ENCODE measurements around the gene RBL2.
"Not testable (repeated sequence)": the region's sequence is repeated elsewhere in the genome, so short reads cannot be mapped to it uniquely, and the experiment has no call there.

- not testable (repeated sequence) for TF ChIP-seq CTCF, POLR2A, EP300 (IDR thresholded peaks at IDR 0.05)
Measured at GRCh38 chr16:53423968-53424367, 10.3 kb upstream of the RBL2 start.

Measured in upper lobe of left lung (tissue), 4 donors.